CD4-positive, alpha-beta T cell treated with Interleukin-6 for 4 hours (primary cell): Measurements from ENCODE around the gene SLC44A5.
"Not testable (repeated sequence)": the region's sequence is repeated elsewhere in the genome, so short reads cannot be mapped to it uniquely, and the experiment has no call there.

Source experiments
- DNase-seq: peaks from one replicate; pipeline ENCODE4 v3.0.0-alpha.2; 2020; ENCODE audit warnings: mixed read lengths

The SLC44A5 gene

DNA sequence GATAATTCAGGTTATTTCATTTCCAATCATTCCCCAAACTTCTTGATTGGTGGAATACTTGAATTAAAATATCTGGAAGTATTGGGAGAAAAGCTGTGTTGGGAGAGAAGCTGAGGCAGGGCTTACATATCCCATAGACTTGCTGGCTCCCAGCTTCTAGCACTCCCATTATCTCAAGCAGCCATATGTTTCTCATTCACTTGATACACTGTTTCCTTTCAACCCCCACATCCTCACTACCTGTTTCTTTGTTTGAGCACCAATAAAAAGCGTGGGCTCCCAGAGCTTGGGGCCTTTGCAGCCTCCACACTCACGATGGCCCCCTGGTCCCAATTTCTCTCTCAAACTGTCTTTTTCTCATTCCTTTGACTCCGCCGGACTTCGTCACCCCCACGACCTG, 256.6 kb downstream of the SLC44A5 start:
- DNase-seq = not testable (repeated sequence)

DNA sequence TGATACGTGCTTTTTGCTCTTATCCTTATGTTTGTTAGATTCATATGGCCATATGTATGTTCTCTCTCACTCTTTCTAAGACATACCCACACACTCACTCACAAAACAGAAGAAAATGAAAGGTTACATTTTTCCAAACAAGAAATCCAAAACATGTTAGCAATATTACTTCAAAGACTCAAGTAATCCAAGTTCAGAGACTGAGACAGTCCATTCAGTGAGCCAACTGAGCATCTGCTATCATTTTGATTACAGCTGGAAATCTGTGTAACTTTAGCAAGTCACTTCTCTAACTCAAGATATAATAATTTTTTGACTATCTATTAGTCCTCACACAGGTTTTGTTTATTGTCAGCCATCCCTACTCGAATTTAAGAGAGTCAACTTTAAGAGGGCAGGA, 257.9 kb downstream of the SLC44A5 start:
- DNase-seq = no peak

DNA sequence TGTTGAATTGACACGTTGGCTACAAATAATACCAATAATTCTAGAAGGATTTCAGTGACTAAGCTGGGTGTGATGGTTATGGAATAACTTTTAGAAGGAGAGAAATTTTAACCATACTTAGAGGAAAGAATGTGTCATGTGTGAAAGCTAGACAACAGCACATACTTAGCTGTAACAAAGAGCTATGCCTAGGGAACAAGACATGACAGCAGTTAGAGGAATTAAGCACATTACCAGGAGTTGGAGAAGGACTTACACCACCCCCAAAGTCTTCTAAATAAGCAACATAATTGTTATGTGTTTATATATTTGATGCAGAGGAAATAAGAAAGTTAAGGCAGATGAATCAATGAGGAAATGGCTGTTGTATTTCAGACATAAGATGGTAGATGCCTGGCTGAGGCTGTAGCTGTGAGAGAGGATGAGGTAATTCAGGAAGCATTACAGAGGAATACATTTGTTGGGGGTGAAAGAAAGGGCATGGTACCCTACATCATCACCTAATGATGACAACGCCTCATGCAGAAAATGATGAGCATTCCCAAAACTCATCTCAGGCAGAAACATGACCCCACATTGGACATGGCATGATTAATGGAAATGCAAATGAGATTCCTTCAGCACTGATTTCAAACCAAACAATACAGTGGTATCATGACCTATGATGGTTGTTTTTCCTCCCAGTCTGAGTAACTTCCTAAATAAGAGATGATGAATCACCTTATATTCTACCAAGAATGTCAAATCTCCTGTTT, 265.2 kb downstream of the SLC44A5 start:
- DNase-seq = no peak

DNA sequence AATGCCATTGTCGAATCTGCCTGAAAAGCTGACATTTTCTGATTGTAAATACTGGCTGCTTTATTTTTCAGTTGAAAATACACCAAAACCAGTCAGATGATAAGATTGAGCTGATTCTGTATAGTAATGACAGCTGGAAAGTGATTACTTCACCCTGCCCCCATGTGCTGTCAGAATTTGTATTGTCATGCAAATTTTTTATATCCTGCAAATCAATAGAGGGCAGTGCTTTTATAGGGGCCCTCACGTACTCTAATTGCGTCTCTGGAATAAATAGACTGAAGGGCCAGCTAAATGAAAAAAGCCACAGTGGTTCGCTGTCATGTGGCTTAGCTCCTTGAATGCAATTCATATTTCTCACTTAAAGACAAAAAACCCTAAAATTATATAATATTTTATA, 268.1 kb downstream of the SLC44A5 start:
- no peak for DNase-seq

DNA sequence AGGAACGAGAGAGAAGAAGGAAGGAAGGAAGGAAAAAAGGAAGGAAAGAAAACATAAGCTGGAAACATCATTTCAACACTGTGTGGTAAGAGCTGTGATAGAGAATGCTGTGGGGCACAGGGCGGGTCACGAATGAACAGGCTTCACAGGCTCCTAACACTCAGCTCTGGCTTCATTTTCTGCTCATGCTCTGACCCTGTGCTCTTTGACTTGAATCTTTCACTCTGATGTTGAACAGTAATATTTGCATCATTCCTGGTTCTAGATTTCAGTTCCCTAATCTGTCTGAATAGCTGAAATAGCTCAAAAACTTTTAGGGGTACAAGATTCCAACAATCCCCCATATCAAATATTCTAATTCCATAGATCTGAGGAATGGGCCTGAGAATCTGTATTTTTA, 269.4 kb downstream of the SLC44A5 start:
- no peak for DNase-seq

DNA sequence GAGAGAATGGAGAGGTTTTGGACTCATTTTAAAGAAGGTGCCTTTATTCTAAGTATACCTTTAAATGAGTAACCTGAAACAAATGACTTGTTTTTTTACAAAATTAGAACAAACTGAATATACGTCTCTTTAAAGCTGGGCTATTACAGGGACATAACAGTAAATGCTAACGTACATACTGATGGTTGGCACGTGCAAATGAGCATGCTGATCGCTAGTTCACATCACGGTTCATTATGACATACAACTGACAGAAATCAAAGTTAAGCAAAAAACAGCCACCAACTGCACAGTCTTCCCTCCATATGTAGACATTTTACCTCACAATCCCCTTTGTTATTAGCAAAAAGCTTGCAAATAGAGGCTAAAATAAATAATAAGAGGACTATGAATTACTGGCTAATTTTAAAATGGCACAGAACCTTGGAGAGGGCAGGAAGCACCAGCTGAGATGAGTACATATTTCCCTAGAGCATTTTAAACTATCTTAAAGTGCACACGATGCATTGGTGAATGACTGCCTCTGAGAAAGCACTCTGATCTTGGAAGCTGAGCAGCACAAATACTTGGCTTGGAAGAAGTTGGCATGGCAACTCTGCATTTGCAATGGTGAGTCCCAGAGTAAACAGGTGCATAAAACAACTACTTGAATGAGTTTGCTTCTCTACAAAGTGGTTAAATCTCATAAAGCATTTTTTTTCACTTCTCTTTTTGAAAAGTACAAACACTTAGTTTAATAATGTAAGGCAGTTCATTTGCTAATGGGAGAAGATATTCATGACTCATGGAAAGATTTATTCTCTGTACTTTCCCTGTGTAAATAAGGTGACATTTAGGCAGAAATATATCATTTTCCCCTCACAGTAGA, 272.1 kb downstream of the SLC44A5 start:
- DNase-seq = no peak

DNA sequence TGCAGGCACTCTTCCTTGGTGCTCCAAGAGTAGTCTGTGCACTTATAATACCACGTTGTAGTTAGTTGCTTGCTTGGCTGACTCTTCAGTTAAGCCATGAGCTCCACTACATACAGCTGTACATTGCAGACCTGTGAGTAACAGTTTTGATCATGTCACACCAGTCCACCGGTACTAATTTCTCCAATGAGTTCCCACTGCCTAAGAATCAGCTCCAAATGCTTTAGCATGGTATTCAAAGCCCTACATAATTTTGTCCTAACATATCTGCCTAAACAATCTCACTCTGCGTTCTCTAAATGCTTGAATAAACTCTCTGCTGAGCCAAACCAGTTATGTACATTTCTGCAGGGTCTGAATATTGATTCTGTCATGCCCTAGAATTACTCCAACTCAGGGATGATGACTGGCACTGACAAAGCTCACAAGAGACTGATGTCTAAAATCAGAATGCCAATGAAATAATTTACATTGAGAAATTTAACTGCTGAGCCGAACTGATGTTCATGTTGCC, 276.0 kb downstream of the SLC44A5 start:
- no peak for DNase-seq

DNA sequence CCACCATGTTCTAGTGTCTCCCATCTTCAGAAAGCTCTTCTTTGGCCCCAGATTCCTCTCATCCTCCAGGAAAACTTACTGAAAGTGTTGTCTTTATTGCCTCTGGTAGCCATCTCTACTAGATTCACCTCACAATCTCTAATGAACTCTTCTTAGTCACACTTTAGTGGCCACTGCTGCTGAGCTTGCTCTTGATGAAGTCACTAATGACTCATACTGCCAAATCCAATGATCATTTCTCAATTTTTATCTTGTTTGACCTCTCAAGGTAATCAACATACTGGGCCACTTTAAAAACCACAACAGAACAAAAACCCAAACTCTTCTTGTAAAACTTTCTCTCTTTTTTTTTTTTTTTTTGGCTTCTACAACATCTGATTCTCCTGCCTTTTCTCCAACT, 280.3 kb downstream of the SLC44A5 start:
- DNase-seq = no peak

DNA sequence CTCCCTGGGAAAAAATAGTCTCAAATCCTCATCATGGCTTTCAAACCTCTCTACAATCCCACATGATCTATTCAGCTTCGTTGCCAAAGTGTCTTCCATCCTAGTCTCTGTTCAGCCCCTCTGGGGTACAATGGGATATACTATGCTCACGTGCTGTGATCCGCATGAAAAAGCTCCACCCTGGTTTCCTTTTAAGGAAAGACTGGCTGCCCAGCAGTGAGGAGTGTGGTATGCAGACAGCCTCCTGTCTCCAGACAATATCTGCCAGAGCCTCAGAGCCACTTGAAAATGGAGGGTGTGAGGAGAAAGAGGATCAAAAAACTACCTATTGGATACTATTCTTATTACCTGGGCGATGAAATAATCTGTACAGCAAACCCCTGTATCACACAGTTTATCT, 282.2 kb downstream of the SLC44A5 start:
- DNase-seq = no peak

DNA sequence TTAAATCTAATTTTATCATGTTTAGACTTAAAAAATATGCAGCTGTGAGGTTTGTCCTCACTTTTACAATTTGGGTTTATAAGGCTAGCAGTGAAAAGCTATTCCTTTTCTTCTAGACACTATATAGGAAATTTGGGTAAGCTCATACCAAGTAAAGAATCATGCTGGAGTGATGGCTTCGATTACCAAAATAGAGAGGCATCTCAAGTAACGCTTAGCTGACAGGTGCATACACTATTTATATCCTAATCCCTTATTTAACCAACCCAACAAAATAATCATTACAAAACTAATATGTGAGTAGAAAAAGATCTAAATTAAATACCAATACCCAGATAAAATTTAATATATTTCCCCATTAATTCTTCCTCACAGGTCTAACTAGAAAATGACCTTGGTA, 283.5 kb downstream of the SLC44A5 start:
- DNase-seq = no peak

DNA sequence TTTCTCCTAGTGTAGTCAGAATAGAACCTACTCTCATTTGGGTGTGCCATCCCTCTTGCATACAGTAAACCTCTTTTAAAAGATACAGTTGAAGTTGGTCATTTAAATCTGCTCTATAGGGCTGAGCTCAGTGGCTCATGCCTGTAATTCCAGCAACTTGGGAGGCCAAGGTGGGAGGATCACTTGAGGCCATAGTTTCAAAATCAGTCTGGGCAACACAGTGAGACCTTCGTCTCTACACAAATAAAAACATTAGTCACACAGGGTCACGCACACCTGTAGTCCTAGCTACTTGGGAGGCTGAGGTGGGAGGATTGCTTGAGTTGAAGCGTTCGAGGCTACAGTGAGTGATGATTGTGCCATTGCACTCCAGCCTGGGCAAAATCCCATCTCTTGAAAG, 292.9 kb downstream of the SLC44A5 start:
- DNase-seq = no peak

DNA sequence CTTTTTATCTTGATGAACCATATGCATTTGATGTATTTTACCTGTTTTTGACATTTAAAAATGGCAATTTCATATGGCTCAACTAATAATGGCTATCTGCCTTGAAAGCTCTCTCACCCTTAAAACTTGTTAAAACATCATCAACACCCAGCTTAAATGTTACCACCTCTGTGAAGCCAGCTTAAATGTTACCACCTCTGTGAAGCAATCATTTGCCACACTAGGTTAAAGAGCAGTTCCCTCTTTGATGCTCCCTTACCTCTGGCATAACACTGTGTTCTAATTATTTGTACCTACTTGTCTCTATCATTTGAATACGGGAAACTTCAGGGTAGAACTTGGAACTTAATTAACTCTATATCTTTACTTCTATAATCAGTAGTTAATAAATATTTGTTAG, 294.7 kb downstream of the SLC44A5 start:
- no peak for DNase-seq

DNA sequence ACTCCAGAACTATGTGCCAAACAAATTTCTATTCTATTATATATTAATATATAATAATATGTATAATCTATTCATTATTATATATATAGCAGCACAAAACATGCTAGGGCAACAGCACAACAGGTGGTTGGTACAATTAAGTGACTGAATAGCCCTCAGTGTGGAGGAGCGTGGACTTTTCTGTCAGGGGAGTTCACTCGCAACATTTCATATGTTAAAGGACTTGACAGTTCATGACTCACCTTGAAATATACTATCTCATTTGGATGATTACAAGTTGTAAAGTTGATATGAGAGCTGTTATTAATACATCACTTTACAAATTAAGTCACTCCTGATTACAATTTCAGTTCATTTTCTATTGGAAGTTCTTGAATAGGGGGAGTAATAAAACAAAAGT, 298.3 kb downstream of the SLC44A5 start:
- no peak for DNase-seq

DNA sequence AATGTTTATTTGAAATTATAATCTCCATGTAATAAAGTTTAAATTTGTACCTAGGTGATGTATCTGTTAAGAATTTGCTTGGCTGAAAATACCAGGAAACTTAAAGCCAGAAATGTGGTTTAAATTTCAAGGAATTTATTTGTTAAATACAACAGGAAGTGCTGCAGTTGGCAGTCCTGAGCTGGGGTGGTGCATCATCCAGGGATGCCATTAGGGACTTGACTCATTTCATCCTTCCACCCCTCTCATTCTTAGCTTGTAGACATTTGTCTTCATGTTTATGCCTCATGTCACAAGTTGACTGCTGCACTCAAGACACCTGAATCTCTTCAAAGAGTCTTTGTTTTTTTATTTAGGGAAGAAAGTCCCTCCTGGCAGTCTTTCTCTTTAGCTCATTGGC, 300.8 kb downstream of the SLC44A5 start:
- no peak for DNase-seq

DNA sequence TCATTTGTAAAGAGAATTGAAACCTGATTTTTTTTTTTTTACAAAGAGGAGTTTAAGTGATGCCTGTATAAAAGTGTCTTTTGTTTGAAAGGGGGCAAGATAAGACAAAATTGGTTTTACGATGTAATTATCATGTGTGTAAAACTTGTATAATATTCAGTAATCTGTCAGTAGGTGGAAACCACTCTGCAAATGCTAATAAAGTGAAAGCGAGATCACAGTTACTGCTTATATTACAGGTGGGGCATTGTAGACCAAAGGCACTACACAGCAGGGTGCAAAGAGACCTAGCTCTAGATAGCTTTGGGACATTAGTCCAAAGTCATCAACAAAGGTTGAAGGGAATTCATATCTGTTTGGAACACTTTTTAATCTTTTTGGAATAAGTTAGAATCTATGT, 302.5 kb downstream of the SLC44A5 start:
- no peak for DNase-seq

DNA sequence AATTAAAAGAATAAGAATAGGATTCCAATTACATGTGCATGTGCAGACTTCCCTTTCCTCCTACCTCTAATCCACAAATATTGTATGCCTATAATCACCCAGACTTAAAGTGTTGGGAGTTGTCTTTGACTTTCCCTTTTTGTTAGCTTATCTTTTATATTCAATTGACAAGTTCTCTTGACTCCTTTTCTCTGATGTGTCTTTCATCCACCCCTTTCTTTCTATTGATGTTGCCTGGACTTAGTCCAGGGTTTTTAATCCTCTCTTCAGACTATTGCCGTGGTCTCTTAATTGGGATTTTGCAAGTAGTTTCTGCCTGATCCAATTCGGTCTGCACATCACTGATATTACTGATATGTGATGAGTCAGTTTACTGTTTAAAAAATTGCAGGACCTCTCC, 305.9 kb downstream of the SLC44A5 start:
- no peak for DNase-seq

DNA sequence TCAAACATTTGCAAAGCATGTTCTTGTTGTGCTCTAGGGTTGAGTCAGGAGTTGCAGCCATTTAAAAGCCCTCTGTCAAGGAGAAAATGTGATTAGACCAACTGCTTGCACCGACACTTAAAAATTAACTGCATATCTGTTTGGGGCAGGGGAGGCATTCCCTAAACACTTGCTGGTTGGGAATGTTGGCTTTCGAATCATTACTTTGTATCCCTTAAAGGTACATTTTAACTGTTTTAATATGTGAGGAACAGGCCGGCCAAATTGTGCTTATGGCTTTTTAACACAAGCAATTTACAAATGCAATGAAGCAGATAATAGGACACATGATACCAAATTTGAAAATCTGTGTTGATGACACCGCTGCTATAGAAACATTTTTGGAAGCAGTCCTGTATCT, 317.6 kb downstream of the SLC44A5 start:
- DNase-seq = no peak

DNA sequence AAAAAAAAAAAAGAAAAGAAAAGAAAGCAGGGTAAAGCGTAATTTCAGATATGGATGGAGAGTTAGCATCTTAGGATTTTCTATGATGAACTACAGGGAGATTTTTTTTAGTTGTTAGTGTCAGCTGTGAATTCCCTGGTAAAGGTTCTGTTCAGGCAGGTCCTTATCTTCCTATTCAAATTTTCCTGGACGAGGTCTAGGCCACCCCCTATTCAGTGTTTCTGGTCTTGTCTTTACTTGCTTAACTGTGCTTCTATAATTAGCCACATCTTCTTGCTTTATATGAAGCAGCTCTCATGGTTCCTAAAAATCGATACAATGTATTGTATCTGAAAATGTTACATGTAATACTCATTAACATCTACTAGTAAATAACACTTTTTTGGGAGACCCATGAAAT, 318.9 kb downstream of the SLC44A5 start:
- DNase-seq = no peak

DNA sequence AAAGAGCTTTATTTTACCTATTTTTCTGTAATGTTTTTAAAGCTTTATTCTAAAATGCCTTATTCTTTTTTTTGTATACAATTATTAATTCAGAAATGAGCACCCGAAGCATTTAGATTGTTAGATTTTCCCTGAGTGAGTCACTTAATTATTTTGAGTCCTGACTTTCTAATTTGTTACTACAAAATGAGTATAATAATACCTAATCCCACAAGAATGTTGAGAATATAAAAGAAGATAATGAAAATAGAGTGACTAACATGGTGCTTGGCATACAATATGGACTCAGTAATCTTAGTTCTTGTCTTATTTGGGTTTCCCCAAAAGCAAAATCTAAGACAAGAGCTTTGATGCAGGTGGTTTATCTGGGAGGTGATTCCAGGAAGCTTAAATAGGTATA, 334.5 kb downstream of the SLC44A5 start:
- DNase-seq = no peak

DNA sequence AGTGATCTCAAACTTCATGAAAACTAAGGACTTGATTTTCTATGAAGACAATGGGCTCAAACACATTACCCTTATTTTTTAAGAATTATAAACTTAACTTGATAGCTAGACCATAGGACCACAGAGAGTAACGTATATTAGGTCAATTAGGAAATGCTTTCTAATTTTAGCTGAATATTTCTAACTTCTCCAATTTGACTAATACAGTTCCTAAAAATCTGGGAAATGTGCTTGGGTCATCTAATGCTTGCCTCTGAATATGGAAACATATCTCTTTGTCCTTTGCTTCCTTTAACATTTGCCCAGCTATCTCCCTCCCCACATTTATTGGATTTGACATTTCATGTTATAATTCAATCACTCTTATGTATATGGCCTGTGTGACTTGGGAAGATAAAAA, 335.3 kb downstream of the SLC44A5 start:
- DNase-seq = no peak

DNA sequence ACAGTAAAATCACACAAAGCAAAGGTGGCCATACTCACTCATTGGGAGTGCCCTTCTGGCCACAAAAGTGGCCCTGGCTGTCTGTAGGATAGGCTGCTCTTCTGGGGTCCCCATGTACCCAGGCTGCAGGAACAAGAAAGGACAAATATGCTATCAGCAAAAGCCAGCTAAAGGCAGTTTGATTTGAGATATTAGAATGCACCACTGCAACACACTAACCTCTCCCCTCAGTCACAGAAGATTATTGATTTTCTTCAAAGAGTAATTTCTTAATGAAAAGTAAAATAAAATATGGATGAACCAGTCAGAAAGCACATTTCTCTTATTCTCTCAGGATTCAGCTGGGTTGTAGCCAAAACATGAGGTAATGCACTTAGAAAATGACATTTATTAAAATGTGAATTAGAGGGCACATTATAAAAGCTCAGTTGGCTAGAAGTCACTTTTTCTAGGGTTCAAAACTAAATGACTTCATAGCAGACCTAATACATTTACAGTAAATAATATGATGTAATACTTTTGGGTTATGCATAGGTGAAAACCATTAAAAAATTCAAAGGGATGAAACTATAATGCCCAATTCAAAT, 335.9 kb downstream of the SLC44A5 start:
- no peak for DNase-seq

DNA sequence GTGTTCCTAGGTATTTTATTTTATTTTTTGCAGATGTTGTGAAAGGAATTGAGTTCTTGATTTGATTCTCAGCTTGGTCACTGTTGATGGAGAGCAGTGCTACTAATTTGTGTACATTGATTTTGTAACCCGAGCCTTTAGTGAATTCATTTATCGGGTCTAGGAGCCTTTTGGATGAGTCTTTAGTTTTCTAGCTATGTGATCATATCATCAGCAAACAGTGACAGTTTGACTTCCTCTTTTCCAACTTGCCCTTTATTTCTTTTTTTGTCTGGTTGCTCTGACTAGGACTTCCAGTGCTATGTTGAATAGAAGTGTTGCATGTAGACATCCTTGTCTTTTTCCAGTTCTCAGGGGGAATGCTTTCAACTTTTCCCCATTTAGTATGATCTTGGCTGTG, 337.8 kb downstream of the SLC44A5 start:
- no peak for DNase-seq

DNA sequence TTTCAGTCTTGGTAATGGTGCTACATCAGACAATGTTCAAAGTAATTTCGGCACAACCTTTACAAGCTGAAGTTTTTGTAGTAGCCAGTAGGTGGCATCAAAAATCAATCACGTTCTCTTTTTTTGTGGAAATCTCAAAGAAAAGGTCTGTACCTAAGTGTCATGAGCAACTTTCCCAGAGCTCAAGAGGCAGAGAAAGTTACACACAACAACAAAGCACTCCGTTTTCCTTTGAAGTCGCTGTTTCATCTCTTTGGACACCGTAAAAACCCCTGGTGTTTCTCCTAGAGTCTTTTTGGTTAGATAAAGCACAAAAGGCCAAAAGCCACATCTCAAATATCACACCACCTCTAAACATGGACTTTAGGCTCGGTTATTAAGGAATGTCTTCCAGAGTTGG, 345.1 kb downstream of the SLC44A5 start:
- DNase-seq = no peak

DNA sequence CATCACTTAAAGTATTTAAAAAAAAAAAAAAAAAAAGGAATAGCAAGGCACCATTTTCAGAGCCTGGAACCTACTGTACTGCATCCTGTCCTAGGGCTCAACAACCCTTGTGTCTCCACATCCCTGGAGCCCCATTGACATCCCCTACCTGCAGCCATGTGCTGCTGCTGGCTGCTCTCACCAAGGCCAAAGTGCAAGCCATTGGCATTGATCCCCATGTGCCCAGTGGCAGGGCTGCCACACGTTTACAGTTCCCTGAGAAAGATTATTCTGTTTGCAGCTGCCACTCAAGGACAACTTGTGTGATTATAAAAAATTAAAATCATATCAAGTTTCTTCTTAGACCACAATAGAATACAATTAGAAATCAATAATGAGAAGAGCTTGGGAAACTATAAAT, 346.8 kb downstream of the SLC44A5 start:
- DNase-seq = no peak
